ENCODE results near the gene SETDB1. TPM values are rescaled to one million over a fixed set of nuclear protein-coding genes. Genes with fewer than 3 reads are reported as not detected.

SETDB1 gene
- polyA plus RNA-seq, 10 donors: 25.0 to 54.8 (median 36.6) TPM

GRCh38 chr1:151002051-151002450, 75.9 kb downstream of the SETDB1 start:
- no peak for DNase-seq

- DNase-seq: no peak
Observed at GRCh38 chr1:151002611-151003010, 76.4 kb downstream of the SETDB1 start.

- DNase-seq: no peak
Observed at GRCh38 chr1:151003180-151003579, 77.0 kb downstream of the SETDB1 start.

- peak in 1 of 3 donors; percentile 60 for DNase-seq
Observed at GRCh38 chr1:151005729-151006319, 79.7 kb downstream of the SETDB1 start.

- DNase-seq: peak; percentile 85 to 92 (median 85)
Observed at GRCh38 chr1:151006327-151007052, 80.3 kb downstream of the SETDB1 start, which contains the start of gene MINDY1. TSS of gene MINDY1 (minus strand) at chr1:151006902. CDS start at chr1:151002617, 4,285 bp downstream.

- no peak for DNase-seq
Observed at GRCh38 chr1:151007853-151008243, 81.7 kb downstream of the SETDB1 start.

GRCh38 chr1:151008244-151009205, 82.4 kb downstream of the SETDB1 start, which contains the start of gene PRUNE1:
TSS of gene PRUNE1 (plus strand) at chr1:151008449. CDS start at chr1:151008633, 184 bp downstream.
- peak; percentile 96 to 99 (median 99) for DNase-seq

- DNase-seq: no peak
Observed at GRCh38 chr1:151009206-151009587, 83.0 kb downstream of the SETDB1 start.

- no peak for DNase-seq
Observed at GRCh38 chr1:151009674-151010345, 83.6 kb downstream of the SETDB1 start.

GRCh38 chr1:151010346-151010726, 84.2 kb downstream of the SETDB1 start:
- DNase-seq: no peak

GRCh38 chr1:151011154-151011850, 85.1 kb downstream of the SETDB1 start:
- no peak for DNase-seq

GRCh38 chr1:151012684-151013471, 86.7 kb downstream of the SETDB1 start:
- DNase-seq: no peak

GRCh38 chr1:151013518-151013917, 87.4 kb downstream of the SETDB1 start:
- no peak for DNase-seq

Other genes starting within 250 kb of the SETDB1 start
- gene GOLPH3L, start 229.2 kb upstream of the SETDB1 start, polyA plus RNA-seq (ENCODE audit: insufficient read length in 10 of 10): 10 to 100 TPM; 16.2 to 22.6 (median 19.3) TPM
- gene HORMAD1, start 205.5 kb upstream of the SETDB1 start, polyA plus RNA-seq (ENCODE audit: insufficient read length in 10 of 10): under 1 TPM in 3 of 10 donors, not detected in 7; 0.12 to 0.65 (median 0.39) TPM
- gene CTSS, start 160.6 kb upstream of the SETDB1 start, polyA plus RNA-seq (ENCODE audit: insufficient read length in 10 of 10): 10 to 100 TPM in 9 of 10 donors, 1 to 10 TPM in 1; 9.6 to 24.1 (median 15.0) TPM
- gene CTSK, start 118.1 kb upstream of the SETDB1 start, polyA plus RNA-seq (ENCODE audit: insufficient read length in 10 of 10): 100 to 1,000 TPM in 1 of 10 donors, 10 to 100 TPM in 9; 50.5 to 114 (median 71.1) TPM
- 10 to 100 TPM; 31.4 to 40.7 (median 37.1) TPM for gene ARNT, start 49.8 kb upstream of the SETDB1 start, polyA plus RNA-seq (ENCODE audit: insufficient read length in 10 of 10)
- gene CTXND2, start 39.2 kb upstream of the SETDB1 start, polyA plus RNA-seq (ENCODE audit: insufficient read length in 10 of 10): not detected
- gene CERS2, start 48.5 kb downstream of the SETDB1 start, polyA plus RNA-seq (ENCODE audit: insufficient read length in 10 of 10): 100 to 1,000 TPM in 1 of 10 donors, 10 to 100 TPM in 9; 74.1 to 107 (median 77.6) TPM
- gene ANXA9, start 55.9 kb downstream of the SETDB1 start, polyA plus RNA-seq (ENCODE audit: insufficient read length in 10 of 10): 1 to 10 TPM; 2.3 to 4.5 (median 2.5) TPM
- 10 to 100 TPM; 14.8 to 22.7 (median 17.4) TPM for gene MINDY1, start 80.5 kb downstream of the SETDB1 start, polyA plus RNA-seq (ENCODE audit: insufficient read length in 10 of 10)
- gene PRUNE1, start 82.1 kb downstream of the SETDB1 start, polyA plus RNA-seq (ENCODE audit: insufficient read length in 10 of 10): 10 to 100 TPM; 22.7 to 30.9 (median 24.4) TPM
- gene BNIPL, start 110.2 kb downstream of the SETDB1 start, polyA plus RNA-seq (ENCODE audit: insufficient read length in 10 of 10): 1 to 10 TPM in 2 of 10 donors, under 1 TPM in 8; 0.23 to 5.2 (median 0.83) TPM
- gene C1orf56, start 121.4 kb downstream of the SETDB1 start, polyA plus RNA-seq (ENCODE audit: insufficient read length in 10 of 10): 1 to 10 TPM; 3.5 to 7.3 (median 5.4) TPM
- gene CDC42SE1, start 133.3 kb downstream of the SETDB1 start, polyA plus RNA-seq (ENCODE audit: insufficient read length in 10 of 10): 10 to 100 TPM; 40.2 to 68.1 (median 57.5) TPM
- gene MLLT11, start 134.0 kb downstream of the SETDB1 start, polyA plus RNA-seq (ENCODE audit: insufficient read length in 10 of 10): 10 to 100 TPM in 9 of 10 donors, 1 to 10 TPM in 1; 9.6 to 19.4 (median 14.1) TPM
- gene GABPB2, start 144.4 kb downstream of the SETDB1 start, polyA plus RNA-seq (ENCODE audit: insufficient read length in 10 of 10): 1 to 10 TPM; 3.6 to 7.4 (median 5.7) TPM
- gene SEMA6C, start 220.3 kb downstream of the SETDB1 start, polyA plus RNA-seq (ENCODE audit: insufficient read length in 10 of 10): 100 to 1,000 TPM in 1 of 10 donors, 10 to 100 TPM in 9; 49.3 to 113 (median 78.5) TPM
- 1 to 10 TPM; 1.3 to 2.7 (median 2.2) TPM for gene TNFAIP8L2, start 230.3 kb downstream of the SETDB1 start, polyA plus RNA-seq (ENCODE audit: insufficient read length in 10 of 10)
- gene LYSMD1, start 239.5 kb downstream of the SETDB1 start, polyA plus RNA-seq (ENCODE audit: insufficient read length in 10 of 10): 10 to 100 TPM in 7 of 10 donors, 1 to 10 TPM in 3; 8.8 to 13.2 (median 11.1) TPM
- 10 to 100 TPM; 30.1 to 41.2 (median 37.1) TPM for gene SCNM1, start 239.8 kb downstream of the SETDB1 start, polyA plus RNA-seq (ENCODE audit: insufficient read length in 10 of 10)
- gene TMOD4, start 249.6 kb downstream of the SETDB1 start, polyA plus RNA-seq (ENCODE audit: insufficient read length in 10 of 10): 10 to 100 TPM in 9 of 10 donors, 1 to 10 TPM in 1; 8.0 to 53.2 (median 26.8) TPM

All from muscle of back (tissue), 11 donors.